GM10248 (cell line): ENCODE measurements around the gene SIK3.

ENCODE experiments used
- CTCF ChIA-PET: fragments of 300-600 bp; sonication (Branson Sonifier 250); formaldehyde crosslinking; extraction: SDS; loops from one replicate; lab custom pipeline; 2021; ENCODE audit warnings: antibody characterized with exemption; lab: Yijun Ruan, JAX
- POLR2A ChIA-PET: fragments of 350-650 bp; sonication (Branson Sonifier 250); formaldehyde crosslinking; extraction: SDS; loops from one replicate; lab custom pipeline; 2020; ENCODE audit warnings: antibody characterized with exemption; lab: Yijun Ruan, JAX
- DNase-seq: peaks from one replicate; pipeline ENCODE4 v3.0.0; 2012; ENCODE audit errors: extremely low spot score
- TF ChIP-seq, protein P1 (sequence below): IDR thresholded peaks from 2 replicates; pipeline ENCODE4 v1.5.1; 2012; ENCODE audit warnings: mild to moderate bottlenecking, low read depth; ENCODE audit errors: extremely low read depth, missing control alignments, control extremely low read depth

The SIK3 gene

DNA sequence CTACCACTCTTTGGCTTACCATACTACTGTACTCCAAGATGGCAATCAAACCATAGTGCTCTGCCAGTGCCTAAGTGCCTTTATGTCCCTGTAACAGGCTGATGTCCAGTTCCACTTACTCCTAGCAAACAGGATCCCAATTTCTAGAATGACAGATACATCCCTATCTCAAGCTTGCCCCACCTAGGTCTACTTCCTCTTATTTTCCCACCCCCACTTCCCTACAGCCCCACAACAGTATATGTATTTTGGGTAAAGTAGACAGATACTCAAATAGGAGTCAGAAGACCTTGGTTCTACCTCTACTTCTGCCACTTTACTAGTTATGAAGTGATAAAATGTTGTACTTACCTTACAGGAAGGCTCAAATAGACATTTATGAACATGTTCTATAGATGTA is 24.1 kb downstream of the SIK3 start:
- no peak for DNase-seq
- TF ChIP-seq, protein P1, sequence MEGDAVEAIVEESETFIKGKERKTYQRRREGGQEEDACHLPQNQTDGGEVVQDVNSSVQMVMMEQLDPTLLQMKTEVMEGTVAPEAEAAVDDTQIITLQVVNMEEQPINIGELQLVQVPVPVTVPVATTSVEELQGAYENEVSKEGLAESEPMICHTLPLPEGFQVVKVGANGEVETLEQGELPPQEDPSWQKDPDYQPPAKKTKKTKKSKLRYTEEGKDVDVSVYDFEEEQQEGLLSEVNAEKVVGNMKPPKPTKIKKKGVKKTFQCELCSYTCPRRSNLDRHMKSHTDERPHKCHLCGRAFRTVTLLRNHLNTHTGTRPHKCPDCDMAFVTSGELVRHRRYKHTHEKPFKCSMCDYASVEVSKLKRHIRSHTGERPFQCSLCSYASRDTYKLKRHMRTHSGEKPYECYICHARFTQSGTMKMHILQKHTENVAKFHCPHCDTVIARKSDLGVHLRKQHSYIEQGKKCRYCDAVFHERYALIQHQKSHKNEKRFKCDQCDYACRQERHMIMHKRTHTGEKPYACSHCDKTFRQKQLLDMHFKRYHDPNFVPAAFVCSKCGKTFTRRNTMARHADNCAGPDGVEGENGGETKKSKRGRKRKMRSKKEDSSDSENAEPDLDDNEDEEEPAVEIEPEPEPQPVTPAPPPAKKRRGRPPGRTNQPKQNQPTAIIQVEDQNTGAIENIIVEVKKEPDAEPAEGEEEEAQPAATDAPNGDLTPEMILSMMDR, result no peak
- ChIA-PET CTCF (interaction anchor here (1.1 to 2.4 kb wide), 7 partner anchors 9 to 107 kb away, joined by 3 to 14 read pairs (median 4); no protein-coding TSS in a partner anchor), POLR2A (interaction anchor here (0.5 to 1.0 kb wide), 2 partner anchors 22 to 1717 kb away, joined by 3 to 5 read pairs; partner anchors contain the start of gene DDX6)

DNA sequence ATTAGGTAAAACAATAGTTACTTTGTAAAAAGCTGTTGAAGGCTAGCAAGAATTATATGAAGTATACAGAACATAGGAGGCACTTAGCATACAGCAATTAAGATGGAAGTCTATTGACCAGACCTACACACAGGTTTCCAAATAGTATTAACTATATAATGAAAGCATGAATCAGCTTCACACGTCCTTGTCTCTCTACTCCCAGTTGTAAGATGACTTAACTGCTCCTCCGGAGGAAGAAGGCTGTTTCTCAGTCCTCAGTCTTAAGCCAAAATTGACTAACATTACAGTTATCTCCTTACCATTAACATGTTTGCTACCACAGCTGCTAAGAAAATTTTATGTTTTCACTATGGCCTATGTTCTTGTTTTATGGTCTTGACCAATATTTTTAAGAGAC is 24.7 kb downstream of the SIK3 start:
- TF ChIP-seq, protein P1, result no peak
- CTCF ChIA-PET, result interaction anchor here (1.0 to 2.4 kb wide), 10 partner anchors 10 to 193 kb away, joined by 3 to 14 read pairs (median 3); no protein-coding TSS in a partner anchor
- peak; percentile 41 for DNase-seq
- POLR2A ChIA-PET, result no interaction called here

DNA sequence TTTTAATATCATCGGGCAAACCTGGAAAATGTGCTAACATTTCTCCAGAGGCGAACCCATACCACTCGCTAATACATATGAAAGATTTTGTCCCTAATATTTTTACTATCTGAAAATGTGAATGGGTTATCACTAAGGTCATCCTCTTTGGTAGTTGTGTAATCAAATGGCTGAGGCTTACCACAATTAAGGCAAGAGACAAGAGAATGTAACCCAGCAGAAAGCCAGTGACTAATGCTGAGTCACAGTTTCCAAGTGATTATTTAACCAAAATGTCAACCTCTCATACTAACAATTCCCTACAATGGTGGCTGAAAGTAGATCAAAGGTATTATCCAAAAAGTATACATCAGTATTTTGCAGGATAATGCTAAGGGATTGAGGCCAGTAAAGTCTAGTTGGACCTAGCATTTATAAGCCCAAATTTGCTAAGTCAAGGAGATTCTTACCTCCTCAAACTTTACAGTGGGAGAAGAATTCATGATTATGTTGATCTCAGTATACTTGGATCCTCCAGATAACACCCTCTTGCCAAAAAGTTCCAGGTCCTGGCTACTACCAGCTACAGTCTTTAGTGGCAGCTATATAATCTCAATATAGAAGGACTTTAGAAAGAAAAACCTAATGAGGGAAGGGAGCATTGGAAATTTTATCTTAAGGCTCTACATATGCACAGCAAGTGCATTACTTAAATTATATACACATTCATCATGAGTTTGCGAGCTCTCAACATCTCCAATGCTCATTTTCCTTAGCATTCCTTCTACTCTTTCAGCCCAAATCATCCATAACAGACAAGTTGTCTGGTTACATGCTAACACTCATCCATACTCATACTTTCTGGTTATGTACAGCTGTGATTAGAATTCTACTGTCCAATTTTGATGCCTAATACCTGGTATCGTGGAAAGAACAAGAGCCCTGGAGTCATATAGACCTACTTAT is 25.4 kb downstream of the SIK3 start:
- CTCF ChIA-PET, result interaction anchor here (1.0 to 2.4 kb wide), 11 partner anchors 9 to 192 kb away, joined by 3 to 14 read pairs (median 3); no protein-coding TSS in a partner anchor
- TF ChIP-seq, protein P1, result no peak
- DNase-seq, result peak; percentile 36
- POLR2A ChIA-PET, result no interaction called here

DNA sequence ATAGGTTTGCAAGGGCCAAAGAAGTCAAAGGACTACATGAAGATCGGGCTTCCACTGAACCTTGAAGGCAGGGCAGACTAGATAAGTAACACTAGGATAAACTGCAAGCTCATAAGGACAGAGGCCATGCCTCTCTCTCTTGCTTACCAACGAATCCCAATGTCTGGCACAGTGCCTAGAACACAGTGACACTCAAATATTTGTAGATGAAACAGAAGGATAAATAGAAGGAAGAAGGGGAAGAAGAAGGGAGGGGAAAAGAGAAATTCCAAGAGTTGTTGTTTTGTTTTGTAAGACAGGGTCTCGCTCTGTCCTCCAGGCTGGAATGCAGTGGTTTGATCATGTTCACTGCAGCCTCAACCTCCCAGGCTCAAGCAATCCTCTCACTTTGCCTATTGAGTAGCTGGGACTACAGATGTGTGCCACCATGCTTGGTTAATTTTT is 26.9 kb downstream of the SIK3 start:
- TF ChIP-seq, protein P1, result no peak
- ChIA-PET POLR2A (no interaction called here), CTCF (interaction anchor here (1.4 to 1.6 kb wide), 2 partner anchors 12 to 26 kb away, joined by 3 to 4 read pairs; no protein-coding TSS in a partner anchor)
- no peak for DNase-seq

DNA sequence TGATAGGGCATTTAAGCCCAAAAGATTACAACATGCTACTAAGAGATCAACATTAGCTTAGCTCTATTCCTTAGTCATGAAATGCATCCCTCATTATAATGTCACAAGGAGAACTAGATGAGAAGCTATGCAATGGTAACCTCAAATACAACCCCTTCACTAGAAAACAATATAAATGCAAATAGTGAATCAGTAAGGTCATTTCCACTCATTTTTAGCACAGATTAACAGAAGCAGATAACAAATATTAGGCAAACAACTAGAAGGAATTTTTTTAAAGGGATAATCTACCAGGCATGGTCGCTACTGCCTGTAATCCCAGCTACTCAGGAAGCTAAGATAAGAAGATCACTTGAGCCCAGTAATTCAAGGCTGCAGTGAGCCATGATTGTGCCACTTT is 28.2 kb downstream of the SIK3 start:
- ChIA-PET POLR2A (no interaction called here), CTCF (interaction anchor here (1.1 to 1.6 kb wide), 5 partner anchors 9 to 29 kb away, joined by 3 to 4 read pairs (median 3); no protein-coding TSS in a partner anchor)
- TF ChIP-seq, protein P1, result no peak
- no peak for DNase-seq

DNA sequence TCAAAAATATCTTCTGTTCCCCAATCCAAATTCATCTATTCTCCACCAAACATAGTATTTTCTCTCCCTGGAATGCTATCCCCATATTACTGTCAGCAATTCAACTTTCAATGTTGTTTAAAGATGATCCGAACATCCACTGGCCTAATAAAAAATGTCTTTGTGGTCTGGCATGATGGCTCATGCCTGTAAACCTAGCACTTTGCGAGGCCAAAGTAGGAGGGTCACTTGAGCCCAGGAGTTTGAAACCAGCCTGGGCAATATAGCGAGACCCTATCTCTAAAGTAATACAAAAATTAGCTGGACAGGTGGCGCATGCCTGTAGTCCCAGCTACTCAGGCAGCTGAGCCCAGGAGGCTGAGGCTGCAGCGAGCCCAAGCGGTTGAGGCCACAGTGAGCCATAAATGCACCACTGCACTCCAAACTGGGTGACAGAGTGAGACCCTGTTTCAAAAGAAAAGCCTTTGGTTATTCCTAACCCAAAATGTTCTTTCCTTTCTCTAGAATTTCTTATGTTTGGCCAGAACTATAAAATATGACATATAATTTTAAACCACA is 29.8 kb downstream of the SIK3 start:
- POLR2A ChIA-PET, result no interaction called here
- no peak for DNase-seq
- CTCF ChIA-PET, result no interaction called here
- TF ChIP-seq, protein P1, result no peak
